Mesenteric fat pad (tissue), 1 donor: ENCODE measurements around the gene GATAD2A. TPM values are rescaled to one million over a fixed set of nuclear protein-coding genes. Genes with fewer than 3 reads are reported as not detected.

Experiments
- DNase-seq: peaks from one replicate; pipeline ENCODE4 v3.0.0-alpha.2; 2020; ENCODE audit warnings: low spot score
- total RNA-seq: library from RNA; stranded (reverse); fragmentation: NEBNext Ultra II Directional; extraction: Animal tissue kit (Norgen Biotek cat#: 25700); gene quantifications from one replicate; pipeline ENCODE4 v1.2.1, GENCODE V29; 2021
- donor health status: DM: yes; HTN: yes; CAD: no.

GATAD2A gene
- total RNA-seq, 1 donor from 2014 or later, result 98.9 TPM

DNA sequence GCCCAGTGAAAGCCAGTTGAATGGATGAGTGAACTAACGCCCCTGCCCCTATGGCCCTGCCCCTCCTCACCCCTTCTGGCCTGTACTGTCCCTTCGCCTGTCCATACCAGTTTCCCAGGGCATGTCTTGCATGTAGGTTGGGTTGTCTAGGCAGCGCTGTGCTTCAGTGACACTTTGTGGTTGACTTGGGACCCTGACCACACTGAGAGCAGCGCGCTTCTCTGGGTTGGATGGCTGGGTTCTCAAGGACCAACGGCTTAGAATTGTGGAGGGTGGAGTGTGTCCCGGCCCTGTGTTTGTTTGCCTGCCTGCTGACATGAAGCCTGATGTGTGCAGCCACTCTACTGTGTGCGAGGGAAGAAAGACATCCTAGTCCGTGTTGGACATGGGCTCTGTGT lies 15.8 kb downstream of the GATAD2A start:
- DNase-seq, result no peak

DNA sequence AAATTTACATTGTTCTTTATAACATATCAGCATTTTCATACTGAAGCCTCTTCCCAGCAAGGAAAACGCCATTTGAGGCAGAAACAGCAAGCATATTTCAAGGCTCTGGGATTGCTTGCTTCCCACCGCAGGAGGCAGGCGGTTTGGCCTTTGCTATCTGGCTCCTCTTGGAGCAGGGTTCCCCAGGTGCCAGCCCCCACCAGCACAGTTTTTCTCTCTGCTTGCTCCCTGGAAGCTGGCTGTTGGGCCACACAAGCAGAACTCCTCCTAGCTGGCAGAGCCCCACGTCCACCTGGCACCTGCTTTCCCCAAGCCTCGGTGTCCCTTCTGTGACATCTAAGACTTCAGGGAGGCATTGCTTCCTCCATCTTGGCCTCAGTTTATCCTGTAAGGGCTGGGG lies 16.7 kb downstream of the GATAD2A start:
- no peak for DNase-seq

DNA sequence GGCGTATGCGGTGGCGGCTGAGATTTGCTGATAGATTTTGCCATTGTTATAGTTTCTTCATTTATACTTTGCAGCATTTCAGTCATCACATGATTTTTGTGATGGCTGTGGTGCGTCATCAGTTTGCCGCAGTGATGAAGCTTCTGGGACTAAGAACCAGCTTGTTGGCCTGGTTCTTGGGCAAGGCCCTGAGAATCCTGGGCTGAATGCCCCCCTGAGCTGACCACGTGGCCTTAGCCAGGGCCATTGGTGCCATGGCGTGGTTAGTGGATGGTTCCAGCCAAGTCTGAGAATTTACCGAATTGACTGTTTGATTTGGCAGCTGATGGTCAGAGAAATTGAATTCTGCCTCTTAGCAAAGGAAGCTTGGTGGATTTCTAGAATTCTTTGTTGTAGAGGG lies 17.8 kb downstream of the GATAD2A start:
- DNase-seq, result no peak

DNA sequence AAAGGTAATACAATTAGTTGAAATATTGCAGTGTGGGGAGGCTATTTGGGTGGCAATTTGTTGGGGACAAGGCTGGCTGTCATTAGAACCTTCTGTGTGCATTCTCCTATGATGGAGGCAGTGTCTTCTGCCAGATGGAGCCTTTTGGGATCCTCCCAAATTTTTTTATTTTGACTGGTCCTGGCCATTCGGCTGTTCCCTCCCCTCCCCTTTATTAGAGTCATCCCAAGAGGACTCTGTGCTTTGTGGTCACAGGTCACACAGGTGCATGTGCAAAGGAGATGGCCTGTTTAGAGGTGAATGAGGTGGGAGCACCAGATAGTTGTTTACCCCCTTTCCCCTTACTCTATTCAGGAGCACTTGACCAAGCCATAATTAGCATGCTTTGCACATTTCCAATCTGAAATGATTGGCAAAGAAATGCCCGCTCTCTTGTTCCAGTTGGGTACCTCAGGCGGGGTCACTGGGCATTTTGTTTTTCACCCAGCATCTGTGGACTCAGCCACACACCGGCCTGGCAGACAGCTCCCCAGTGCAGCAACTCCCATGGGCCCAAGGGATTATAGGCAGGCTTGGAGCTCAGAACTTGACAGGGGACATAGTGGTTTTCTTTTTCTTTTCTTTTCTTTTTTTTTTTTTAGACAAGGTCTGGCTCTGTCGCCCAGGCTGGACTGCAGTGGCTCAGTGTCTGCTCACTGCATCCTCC lies 19.8 kb downstream of the GATAD2A start:
- DNase-seq, result no peak

DNA sequence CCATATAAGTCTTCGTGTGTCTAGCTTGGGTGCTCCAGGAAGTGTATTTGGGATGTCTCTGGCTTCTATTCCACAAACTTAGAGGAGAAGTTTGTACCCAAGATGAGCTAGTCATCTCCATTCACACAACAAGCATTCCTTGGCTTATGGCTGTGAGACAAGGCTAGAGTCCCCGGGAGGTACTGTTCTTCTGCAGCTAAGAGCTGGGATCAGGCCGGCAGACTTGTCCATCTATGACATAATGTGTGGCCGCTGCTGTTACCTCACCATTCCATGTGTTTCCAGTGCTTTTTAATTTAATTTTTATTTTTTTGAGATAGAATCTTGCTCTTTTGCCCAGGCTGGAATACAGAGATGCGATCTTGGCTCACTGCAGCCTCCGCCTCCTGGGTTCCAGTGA lies 20.7 kb downstream of the GATAD2A start:
- DNase-seq, result no peak

DNA sequence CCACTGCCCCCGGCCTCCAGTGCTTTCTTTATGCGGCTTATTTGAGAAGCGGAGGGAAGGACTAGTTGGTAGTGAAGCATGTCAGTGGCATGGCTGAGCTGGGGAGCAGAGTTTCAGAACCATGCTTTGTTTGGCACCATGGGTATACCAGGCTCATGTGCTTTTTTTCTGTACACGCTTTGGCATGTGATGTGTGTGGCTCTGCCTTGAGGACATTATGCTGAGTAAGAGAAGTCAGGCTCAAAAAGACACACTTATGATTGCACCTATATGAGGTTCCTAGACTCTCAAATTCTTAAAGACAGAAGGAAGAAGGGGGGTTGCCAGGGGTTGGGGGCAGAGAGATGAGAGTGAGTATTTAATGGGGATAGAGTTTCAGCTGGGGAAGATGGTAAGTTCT lies 21.3 kb downstream of the GATAD2A start:
- DNase-seq, result no peak

DNA sequence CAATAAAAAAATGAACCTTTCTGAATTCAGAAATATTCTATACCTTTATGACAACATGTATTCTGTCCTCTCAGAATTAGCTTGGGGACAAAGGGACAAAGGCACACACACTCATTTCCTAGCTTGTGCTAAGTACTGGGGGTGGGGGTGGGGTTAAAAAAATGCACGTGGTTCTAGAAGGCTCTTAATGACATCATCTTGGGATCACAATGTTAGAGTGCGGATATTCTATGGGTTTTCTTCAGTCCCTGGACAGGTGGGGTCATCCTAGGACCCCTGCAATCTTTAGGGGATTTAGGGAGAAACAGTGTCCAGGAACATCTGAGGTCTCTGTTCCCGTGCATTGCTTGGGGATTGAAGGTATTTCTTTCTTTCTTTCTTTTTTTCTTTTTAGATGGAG lies 21.8 kb downstream of the GATAD2A start:
- DNase-seq, result no peak

DNA sequence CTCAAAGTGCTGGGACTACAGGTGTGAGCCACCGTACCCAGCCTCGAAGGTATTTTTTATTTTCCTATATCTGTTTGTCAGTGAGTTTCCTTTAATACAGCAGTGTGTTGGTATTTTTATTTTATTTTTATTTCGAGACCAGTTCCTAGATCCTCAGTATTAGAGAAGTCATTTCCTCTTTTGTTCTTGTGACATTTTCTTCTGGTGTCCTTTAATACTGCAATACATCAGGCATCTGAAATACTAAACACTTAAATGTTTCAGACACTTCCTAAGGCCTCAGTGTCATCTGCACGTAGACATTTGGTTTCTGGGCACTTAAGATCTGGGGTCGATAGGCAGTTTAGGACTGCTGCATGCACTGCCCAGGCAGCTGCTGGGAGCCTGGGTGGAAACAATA lies 22.5 kb downstream of the GATAD2A start:
- no peak for DNase-seq

DNA sequence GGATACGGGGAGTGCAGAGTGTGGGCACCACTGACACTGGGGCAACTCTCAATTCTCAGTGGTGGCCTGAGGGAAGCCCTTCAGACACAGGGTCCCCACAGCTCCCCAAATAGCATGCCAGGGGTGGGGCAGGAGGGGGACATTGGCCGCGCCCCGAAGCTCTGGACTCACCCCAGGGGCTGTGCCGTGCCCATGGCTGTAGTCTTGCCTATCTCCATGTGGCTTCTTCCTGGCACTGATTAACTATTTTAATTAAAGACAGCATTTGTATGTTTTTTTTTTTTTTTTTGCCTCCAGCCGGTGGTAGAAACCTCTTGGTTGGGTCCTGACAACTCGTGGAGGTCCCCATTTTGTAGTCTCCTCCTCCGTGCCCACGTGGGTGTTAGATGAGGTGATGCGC lies 23.3 kb downstream of the GATAD2A start:
- DNase-seq, result no peak

DNA sequence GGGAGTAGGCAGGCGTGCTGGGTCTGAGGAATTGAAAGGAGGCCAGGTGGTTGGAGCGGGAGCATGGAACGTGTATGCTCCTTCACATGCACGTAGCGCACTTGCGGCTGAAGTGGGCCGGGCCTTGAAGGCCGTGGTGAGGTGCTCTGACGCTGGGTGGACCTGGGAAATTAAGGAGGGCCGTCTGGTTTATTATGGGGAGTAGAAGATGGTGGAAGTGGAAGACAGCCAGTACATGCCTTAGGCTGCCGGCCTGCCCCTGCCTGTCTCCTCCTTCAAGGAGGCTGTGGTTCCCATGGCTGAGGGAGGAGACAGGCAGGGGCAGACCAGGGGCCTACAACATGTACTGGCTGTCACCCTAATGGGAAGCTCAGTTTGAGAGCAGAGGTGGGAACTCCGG lies 23.9 kb downstream of the GATAD2A start:
- no peak for DNase-seq

DNA sequence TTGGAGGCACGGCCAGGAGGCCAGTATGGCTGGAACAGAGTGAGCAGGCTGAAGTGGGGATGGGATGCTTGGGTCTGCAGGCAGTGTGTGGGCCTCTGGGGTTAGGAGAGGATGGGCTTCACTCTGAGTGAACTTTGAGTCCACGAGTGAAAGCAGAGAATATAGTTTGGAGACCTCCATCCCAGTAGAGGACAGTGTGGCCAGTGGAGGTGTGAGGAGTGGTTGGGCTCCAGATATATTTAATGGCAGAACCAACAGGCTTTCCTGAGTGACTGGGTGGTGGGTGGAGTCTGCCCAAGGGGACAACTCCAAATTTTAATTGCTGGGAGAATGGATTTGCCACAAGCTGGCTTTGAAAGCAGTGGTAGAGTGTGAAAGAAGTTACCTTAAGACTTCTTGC lies 27.3 kb downstream of the GATAD2A start:
- no peak for DNase-seq

DNA sequence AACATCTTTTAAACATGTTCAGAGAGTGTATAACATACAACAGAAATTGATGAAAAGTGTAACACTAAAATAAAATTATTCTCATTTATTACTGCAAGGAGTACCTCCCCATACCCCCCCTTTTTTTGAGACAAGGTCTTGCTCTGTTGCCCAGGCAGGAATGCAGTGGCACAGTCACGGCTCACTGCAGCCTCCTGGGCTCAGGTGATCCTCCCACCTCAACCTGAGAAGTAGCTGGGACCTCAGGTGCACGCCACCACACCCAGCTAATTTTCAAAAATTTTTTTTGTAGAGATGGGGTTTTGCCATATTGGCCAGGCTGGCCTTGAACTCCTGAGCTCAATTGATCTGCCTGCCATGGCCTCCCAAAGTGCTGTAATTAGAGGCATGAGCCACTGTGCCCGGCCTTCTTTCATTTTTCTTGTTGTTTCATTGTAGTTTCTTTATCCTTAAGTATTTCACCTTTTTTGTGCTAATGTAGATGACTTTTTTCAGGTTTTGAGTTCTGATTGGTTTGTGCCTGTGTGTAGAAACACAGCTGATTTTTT lies 28.3 kb downstream of the GATAD2A start:
- DNase-seq, result no peak

DNA sequence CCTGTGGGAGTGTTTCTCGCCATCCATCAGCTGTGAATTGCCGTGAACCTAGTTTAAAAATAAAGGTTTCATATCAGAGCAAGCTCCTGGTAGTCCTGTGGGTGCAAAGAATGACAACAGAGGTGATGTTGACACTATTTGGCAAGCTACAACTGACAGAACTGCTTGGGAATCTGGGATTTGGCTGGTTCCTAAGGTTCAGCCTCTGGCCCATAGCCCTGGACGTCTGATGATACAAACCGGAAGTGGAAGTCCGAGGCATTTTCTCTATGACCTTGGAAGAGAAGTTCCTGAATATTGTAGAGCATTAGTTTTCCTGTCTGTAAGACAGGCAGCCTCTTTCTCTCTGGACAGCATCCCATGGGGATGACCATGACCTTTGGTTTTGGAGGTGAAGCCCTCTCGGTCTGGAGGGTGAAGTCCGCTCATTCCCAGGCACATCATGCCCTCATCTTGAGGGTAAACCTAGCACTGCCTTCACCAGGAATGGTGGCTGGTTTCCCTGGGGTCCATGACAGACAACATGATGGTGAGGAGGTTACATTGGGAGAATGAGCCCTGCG lies 29.1 kb downstream of the GATAD2A start:
- no peak for DNase-seq

DNA sequence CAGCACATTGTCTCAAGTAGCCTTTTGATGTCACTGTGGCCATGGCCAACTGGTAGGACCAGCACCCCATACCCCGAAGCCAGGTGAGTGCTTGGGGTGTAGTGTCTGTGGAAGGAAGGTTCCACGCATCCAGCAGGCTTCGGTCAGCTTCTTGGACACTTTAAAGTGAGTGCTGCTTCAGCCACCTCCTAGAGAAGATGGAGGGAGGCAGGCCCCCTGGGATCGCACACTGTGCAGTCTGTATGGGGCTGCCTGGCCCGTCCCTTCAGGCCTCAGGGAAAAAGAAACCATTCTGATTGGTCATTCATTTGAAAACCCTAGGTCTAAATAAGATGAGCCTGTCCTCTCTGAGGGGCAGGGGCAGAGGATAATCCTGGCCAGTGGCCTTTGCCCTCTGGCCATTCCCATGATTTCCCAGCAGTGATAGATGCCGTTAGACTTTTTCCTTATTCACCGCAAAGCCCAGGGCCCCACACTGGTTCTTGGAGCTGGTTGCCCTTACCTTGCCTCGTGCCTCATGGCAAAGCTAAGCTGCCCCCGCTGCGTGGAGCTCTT lies 30.7 kb downstream of the GATAD2A start:
- no peak for DNase-seq

DNA sequence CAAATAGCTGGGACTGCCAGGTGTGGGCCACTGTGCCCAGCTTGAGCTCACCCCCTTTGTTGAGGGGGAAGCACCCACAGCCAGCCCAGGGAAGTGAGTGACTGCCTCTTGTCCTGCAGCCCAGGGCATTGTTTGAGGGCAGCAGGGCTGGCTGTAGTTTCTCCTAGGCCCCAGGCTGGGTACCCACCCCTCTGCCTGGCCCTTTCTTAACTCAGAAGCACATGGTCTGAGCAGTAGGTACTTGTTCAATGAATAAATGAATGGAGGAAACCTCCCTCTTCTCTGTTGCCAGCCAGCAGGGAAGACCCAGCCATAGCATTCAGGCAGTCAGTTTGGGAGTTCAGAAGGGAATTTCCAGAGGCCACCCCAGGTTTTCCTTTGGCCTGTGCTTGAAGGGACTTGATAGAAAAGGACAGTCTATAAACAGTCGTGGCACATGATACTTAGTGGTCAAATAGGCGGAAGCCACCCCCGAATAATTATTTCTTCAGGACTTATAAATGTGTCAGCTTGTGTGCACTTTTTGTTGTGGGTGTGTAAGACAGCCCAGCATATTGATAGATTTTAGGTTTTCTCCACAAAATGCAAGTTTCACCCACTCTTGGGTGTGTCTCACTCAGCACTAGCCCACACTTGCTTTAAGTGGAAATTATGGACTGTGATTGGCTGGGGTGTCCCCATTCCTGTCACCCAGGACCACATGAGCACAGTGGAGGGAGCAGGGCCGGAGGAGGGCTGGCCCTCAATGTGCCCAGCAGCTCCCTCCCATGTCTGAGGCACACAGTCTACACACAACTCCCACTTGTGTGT lies 33.1 kb downstream of the GATAD2A start:
- DNase-seq, result no peak

DNA sequence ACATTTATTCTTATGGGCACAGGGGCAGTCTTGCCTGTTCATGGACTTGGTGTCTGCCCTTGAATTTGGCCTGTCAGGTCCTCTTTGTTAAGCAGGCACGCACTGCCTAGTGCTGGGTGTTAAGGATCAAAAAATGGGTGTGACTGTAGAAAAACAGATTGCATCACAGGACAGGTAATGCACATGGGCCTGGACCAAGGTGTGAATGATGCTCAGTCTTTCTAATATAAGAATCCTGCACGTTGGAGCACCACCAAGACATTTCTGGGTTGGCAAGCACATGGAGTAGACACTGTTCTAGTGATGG lies 33.7 kb downstream of the GATAD2A start:
- DNase-seq, result no peak

DNA sequence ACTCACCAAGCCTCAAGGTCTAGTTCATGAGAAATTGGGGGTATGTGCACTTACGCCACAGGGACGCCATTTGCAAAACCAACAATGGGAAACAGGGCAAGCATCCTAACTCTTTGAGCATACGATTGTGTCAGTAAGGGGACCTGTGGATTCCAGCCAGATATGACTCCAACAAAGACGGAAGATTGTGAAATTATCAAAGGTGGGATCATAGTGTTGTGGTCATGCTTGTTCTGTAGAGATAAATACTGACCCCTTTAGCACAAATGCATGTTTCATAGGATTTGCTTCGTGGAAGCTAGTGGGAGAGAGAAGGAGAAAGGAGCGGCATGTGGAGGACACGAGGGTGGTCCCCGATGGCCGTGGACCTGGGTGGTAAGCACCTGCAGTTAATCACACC lies 37.8 kb downstream of the GATAD2A start:
- DNase-seq, result no peak

DNA sequence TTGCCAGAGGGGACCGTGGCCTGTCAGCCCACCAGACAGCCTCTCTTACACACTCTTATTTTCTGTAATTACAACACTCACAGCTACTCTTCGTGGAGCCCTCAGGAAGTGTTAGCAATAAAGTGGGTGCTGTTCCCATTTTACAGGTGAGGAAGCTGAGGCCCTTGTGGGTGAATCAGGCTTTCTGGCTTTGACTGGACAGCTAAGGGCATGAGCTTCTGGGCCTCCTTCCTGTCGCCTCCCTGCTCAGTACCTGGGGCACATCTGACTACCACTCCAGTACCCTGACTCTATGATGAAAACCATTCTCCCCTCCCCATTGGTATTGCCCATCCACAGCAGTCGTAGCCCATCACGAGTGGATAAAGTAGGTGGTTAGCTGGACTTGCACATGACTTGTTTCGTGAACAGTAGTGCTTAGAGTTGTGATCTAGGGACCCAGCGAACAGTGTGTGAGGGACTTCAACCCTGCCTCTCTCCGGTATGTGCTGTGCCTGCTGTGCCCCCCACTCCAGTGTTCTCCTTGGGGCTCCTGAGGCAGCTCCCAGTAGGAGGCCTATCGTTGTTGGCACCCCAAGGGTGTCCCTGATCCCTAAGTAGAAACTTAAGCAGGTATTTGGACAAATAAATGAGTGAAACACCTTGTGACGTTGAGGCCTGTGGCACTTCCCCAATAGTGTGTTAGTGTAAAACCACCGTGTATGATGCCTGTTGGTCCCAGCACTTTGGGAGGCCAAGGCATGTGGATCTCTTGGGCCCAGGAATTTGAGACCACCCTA lies 38.6 kb downstream of the GATAD2A start:
- no peak for DNase-seq

DNA sequence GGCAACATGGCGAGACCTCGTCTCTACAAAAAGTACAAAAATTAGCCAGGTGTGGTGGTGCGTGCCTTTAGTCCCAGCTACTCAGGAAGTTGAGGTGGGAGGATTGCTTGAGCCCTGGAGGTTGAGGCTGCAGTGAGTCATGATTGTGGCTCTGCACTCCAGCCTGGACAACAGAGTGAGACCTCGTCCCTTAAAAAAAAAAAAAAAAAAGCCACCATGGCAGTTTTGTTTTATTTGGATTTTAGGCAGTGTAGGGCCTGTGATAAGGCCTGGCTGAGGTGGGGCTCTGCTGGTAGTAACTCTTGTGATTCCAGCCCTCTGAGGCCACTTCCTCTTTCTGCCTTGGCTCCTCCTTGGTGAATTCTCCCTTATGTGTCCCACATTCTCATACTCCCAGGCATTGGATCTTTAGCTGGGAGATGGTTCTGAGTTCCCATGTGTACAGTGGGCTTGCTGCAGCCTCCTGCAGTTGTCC lies 39.2 kb downstream of the GATAD2A start:
- DNase-seq, result no peak

DNA sequence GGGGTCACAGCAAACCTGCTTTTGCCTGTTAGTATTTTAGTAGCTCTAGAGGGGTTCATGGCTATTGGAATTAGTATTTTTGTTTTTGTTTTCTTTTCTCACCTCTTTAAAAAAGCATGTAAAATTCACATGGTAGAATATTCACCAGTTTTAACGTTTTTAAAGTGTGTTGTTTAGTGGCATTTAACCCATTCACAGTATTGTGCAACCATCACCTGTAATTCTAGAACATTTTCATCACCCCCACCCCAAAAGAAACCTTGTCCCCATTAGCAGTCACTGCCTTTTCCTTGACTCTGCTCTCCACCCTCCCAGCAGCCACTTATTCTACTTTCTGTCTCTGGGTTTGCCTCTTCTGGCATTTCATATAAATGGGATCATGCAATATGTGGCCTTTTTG lies 39.8 kb downstream of the GATAD2A start:
- DNase-seq, result no peak

DNA sequence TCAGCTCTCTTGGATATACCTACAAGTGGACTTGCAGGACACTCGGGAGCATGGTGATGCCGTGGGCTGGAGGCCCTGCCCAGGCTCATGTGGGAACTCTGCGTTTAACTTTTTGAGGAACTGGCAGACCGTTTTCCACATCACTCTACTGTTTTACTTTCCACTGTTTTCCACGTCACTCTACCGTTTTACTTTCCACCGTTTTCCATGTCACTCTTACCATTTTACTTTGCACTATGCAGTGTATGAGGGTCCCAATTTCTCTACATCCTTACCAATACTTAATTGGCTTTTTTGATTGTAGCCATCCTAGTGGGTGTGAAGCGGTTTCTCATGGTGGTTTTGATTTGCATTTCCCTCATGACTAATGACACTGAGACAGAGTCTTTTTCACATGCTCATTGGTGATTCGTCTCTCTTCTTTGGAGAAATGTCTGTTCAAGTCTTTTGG lies 40.5 kb downstream of the GATAD2A start:
- DNase-seq, result no peak
